GM21717 (cell line): ENCODE data around the gene MAP3K4.

Source experiments
- ATAC-seq: cut with Tn5 transposase; IDR thresholded peaks from one replicate; pipeline ENCODE4 v1.9.1; 2021; ENCODE audit warnings: mild to moderate bottlenecking, moderate library complexity; ENCODE audit not compliant: unreplicated experiment

The MAP3K4 gene

DNA sequence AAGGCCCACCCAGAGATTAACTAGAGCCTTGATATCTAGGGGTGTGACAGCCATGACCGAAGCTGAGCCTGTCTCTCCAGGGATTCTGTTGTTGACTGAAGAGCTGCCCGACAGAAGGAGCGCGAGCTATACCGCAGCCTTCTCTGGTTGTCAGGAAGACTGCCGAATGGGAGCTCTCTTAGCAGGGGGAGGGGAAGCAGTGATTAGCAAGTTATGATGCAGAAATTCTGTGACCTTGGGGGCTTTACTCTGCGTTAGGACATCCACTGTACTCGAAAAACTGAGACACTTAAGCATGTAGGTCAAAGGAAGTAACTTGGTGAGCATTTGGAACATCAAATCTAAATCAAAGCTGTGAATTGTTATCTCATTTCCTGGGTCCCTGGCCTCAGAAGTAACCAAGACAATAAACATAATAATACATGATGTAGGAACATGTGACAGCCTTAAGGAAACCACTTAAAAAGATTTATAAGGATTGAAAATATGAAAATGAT is 84.7 kb downstream of the MAP3K4 start:
- ATAC-seq: no peak

DNA sequence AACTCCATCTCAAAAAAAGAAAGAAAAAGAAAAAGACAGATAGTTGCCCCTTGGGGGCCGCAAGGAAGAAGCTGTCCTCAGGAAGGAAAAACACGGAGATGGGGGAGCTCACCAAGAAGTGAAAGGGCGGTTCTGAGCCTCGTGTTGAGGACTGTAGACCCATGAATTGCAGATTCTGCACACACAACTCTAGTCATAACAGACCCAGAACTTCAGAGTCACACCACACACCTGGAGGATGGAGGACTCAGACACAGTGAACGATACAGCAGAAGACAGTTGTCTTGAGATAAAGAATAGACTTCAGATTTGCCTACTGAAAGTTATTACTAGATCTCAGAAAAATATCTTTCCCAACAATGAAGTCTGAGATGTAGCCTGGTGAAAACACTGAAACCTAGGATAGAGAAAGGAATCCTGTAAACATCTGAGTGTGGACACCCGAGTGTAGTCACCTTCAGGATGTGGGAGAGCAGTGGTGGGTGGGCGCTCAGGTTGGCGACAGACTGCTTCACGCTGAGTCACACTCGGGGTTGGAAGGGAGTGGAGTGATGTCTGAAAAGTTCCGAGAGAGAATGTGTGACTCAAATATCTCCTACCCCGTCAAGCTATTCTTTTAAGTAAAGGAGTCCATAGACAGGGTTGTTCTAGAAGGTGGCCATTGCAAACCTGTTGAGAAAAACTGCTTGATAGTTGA is 88.1 kb downstream of the MAP3K4 start:
- ATAC-seq: no peak

GRCh38 chr6:161080263-161080970 is 88.8 kb downstream of the MAP3K4 start:
- no peak for ATAC-seq

DNA sequence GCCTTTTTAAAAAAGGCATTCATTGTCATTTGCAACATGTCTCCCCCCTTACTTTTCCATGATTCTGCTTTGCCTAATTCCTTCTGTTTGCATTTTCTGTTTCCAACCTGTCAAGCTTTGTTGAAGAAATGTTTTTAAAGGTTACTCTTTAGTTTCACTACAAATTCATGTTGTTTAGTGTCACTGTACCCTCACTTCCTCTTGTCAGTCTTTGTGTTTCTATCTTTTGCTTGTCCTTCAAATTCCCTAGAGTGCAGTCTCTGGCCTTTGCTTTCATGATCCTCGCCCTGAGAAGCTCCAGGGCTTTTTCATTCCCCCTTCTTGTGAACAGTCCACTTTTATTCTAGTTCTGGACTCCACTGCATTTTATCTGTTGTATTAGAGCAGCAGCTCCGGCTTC is 90.6 kb downstream of the MAP3K4 start:
- no peak for ATAC-seq

GRCh38 chr6:161085246-161085645 is 93.7 kb downstream of the MAP3K4 start:
- no peak for ATAC-seq

DNA sequence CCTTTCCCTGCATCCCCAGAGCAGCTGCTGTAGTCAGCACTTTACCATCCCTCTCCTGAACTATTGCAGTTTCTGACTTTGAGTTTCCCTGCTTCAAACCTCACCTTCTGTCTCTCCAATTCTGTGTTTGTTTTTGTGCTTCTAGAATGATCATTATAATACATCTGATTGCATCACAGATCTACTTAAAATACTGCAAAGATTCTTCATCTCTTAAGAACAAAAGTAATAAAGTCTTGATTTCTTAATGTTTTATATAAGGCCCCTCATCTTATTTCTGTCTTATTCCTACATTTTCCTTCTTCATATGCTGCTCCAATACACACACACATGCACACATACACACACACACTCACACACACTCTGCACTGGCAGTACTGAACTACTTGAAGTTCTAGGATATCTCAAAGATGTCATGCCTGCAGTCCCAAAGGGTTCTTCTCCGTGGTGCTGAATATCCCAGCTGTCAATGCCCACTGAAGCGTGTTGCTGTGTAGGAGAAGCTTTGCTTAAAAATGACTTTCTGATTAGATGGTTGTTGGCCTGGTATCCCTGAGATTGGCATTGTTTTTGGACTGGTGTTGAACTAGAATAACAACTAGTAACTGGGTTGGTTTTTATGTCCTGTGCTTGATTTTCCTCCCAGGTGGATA is 97.2 kb downstream of the MAP3K4 start:
- no peak for ATAC-seq

DNA sequence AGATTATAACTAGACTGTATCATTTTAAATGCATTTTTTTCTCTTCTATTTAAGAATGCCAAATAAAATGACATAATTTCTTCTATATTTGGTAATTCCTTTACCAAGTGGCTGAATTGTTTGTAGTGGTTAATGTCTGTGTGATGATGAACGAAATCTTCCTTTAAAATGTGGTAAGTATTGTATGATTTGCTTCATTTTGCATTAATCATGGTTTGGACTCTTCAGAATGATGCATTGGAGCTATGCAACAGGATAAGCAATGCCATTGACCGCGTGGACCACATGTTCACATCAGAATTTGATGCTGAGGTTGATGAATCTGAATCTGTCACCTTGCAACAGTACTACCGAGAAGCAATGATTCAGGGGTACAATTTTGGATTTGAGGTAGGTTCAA is 99.6 kb downstream of the MAP3K4 start:
- no peak for ATAC-seq

GRCh38 chr6:161091972-161092701 is 100.6 kb downstream of the MAP3K4 start:
- no peak for ATAC-seq

DNA sequence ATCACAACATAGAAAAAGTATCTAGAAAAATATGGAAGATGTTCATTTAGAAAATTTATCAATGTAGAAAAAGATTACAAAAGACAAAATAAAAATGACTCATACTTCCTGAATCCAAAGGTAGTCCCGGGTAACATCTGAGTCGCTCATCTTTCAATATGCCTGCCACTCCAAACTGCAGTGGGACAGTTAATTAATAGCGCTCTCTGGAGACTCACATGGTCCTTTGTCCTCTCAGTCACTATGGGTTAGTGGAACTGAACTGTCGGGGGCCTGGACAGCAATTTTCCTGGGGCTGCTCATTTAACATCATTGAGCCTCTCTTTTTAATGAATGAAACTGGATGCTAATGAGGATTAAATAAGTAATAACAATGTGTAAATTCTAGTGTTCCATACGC is 103.4 kb downstream of the MAP3K4 start:
- ATAC-seq: no peak

DNA sequence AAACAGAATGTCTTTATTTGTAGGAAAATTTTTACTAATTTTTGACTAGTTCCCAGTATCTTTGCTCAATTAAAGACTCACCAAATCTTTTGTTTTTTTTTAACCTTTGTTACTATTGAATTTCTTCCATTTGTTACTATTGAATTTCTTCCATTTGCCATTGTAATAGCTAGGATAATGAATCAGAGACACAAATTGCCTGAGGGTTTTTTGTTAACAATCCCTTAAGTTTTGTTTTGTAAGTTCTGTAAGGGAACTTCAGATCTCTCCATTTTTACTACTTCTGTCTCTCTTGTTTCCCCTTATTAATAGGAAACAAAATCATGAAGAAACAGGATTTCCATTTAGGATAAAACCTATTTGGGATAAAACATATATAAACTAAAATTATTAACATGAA is 104.3 kb downstream of the MAP3K4 start:
- no peak for ATAC-seq

DNA sequence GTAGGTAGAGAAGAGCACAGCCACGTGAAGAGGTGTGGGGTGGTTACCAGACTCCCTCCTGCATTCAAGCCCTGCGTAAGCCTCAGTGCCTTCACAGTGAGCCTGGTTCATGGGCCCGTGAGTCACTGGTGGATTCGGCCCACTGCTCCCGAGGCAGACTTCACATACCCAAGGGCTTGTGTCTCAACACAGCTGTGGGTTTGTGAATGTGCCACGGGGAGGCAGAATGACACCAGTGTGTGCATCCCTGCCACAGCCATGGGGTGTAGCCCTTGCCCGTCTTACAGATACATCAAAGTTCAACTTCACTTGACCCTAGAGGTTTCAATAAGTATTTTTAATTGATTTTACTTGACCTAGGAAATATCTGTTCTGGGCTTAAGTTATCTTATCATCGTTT is 108.5 kb downstream of the MAP3K4 start:
- ATAC-seq: no peak

- ATAC-seq: no peak
Observed at GRCh38 chr6:161101517-161101916, 109.9 kb downstream of the MAP3K4 start.

DNA sequence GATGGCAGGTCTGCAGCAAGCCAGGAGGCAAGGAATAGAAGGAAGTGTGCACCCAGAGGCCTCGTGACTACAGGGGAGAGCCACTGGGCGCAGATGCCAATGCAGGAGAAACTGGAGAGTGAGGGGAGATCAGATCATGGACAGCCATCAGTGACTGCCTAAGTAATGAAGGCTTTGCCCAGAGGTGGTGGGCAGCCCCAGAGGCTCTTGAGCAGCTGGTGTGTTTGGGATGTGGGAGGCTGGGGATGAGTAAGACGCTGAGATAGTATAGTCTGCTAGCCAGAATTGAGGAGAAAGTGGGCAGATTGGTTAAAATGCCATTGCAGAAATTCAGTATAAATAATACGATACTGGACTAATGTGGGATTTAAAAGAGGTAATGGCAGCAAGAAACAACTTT is 111.9 kb downstream of the MAP3K4 start:
- no peak for ATAC-seq

GRCh38 chr6:161104966-161105365 is 113.4 kb downstream of the MAP3K4 start:
- ATAC-seq: no peak

DNA sequence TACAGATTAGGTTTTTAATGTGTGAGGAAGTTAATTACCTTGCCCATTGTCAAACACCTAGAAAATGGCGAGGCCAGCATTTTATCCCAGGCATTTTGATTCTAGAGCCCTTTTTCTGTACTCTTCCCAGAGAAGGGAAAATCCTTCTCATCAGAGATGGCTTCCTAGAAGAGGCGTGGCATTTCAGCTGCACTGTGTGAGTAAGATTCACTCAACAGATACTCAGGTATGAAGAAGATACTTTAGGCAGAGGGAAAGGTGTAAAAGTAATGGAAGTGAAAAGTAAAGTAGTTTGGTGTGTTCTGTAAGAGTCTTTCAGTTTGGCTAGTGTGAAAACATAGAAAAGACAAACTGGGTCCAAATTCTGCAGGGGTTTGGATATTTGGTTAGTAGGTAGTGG is 113.8 kb downstream of the MAP3K4 start:
- no peak for ATAC-seq

- no peak for ATAC-seq
Observed at GRCh38 chr6:161107779-161108730, 116.5 kb downstream of the MAP3K4 start.

DNA sequence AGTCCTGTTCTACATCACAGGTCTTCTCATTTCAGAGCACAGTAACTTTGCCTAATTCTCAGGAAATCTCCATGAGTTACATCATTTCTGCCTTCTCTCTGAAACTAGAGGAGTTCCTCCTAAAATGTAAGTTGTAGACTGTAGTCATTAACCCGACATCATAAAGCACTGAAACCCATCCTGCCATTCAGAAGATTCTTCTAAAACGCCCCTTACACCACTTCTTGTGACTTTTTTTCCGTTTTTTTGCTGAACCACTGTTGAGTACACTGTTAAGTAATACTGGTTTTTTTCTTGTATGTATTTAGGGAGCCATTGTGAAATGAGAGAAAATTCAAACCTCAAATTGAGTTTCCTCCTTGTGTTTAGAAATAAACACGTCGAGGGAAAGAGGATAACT is 117.3 kb downstream of the MAP3K4 start:
- ATAC-seq: no peak

DNA sequence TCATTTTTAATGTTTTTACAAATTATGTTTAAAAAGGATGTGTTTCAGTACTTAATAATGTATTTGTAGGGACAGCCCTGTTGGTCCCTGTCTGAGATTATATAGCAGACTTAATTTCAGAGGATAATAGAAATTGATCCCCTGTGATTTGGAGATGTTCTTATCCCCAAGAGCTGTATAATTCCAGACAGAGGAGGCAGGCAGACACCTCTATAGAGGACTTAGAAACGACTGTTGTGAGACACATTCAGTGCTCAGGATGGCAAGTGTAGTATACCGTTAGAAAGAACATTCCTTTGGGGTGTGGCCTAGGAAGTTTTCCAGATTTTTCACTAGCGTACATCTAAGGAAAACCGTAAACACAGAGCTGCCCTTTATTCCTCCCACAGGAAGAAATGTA is 117.8 kb downstream of the MAP3K4 start:
- no peak for ATAC-seq

- no peak for ATAC-seq
Observed at GRCh38 chr6:161110028-161110779, 118.6 kb downstream of the MAP3K4 start.
